IMR-90 (cell line): ENCODE data around the gene RBMS3. TPM values are rescaled to one million over a fixed set of nuclear protein-coding genes. Genes with fewer than 3 reads are reported as not detected.

ENCODE experiments used
- ATAC-seq: fragments of 200-7000 bp; cut with Tn5 transposase; 2 replicates; pipeline ENCODE4 v1.9.1; 2020; ENCODE audit warnings: low read depth, mild to moderate bottlenecking, moderate library complexity
- BruUV-seq: library from RNA; stranded (reverse); fragments of 400-500 nt; replicated peaks from 2 replicates; lab custom pipeline; 2021; lab: Mats Ljungman, UMichigan
- CTCF ChIA-PET: fragments of 300-600 bp; formaldehyde crosslinking; extraction: SDS; loops from one replicate; lab custom pipeline; 2021; ENCODE audit warnings: antibody characterized with exemption; lab: Yijun Ruan, JAX
- POLR2A ChIA-PET: fragments of 300-600 bp; sonication (Branson Sonifier 250); formaldehyde crosslinking; loops from one replicate; lab custom pipeline; 2022; ENCODE audit warnings: antibody characterized with exemption; ENCODE audit not compliant: unreplicated experiment; lab: Charles Lee
- DNase-seq: peaks from one replicate; pipeline ENCODE4 v3.0.0; 2013
- H2AFZ ChIP-seq: replicated peaks from 2 replicates; pipeline ENCODE3; 2013; ENCODE audit warnings: low read length, mild to moderate bottlenecking; ENCODE audit not compliant: poor library complexity
- H2AK5ac ChIP-seq: 2 replicates; pipeline ENCODE4 v1.6.1; 2013; ENCODE audit warnings: low read depth, low read length, inconsistent platforms
- H2AK9ac ChIP-seq: replicated peaks from 2 replicates; pipeline ENCODE3; 2013; ENCODE audit warnings: mild to moderate bottlenecking, low read depth, low read length, moderate library complexity; ENCODE audit not compliant: poor library complexity
- H2BK120ac ChIP-seq: 2 replicates; pipeline ENCODE4 v1.6.1; 2013; ENCODE audit warnings: low read depth, low read length, inconsistent platforms
- H2BK15ac ChIP-seq: 3 replicates; pipeline ENCODE4 v1.6.1; 2013; ENCODE audit warnings: low read depth, low read length, inconsistent platforms
- H2BK20ac ChIP-seq: 2 replicates; pipeline ENCODE4 v1.6.1; 2013; ENCODE audit warnings: low read depth, mild to moderate bottlenecking, inconsistent platforms, low read length, moderate library complexity
- H2BK5ac ChIP-seq: 2 replicates; pipeline ENCODE4 v1.6.1; 2013; ENCODE audit warnings: mild to moderate bottlenecking, low read depth, low read length, inconsistent platforms; ENCODE audit not compliant: poor library complexity, severe bottlenecking
- H3K14ac ChIP-seq: replicated peaks from 2 replicates; pipeline ENCODE4 v1.6.1; 2013; ENCODE audit warnings: low read depth, low read length, inconsistent platforms
- H3K18ac ChIP-seq: 2 replicates; pipeline ENCODE4 v1.6.1; 2013; ENCODE audit warnings: low read depth, low read length, control low read depth
- H3K23ac ChIP-seq: 2 replicates; pipeline ENCODE4 v1.6.1; 2013; ENCODE audit warnings: low read depth, low read length, inconsistent platforms
- H3K27ac ChIP-seq: 2 replicates; pipeline ENCODE4 v1.5.1; 2013; ENCODE audit warnings: mild to moderate bottlenecking, control low read depth, low read length; ENCODE audit not compliant: insufficient read depth
- H3K27me3 ChIP-seq: 2 replicates; pipeline ENCODE4 v1.6.1; 2013; ENCODE audit warnings: low read length; ENCODE audit not compliant: control insufficient read depth, insufficient read depth
- H3K36me3 ChIP-seq: 2 replicates; pipeline ENCODE4 v1.6.1; 2013; ENCODE audit warnings: low read length, mixed read lengths; ENCODE audit not compliant: control insufficient read depth, insufficient read depth
- H3K4ac ChIP-seq: 2 replicates; pipeline ENCODE4 v1.6.1; 2013; ENCODE audit warnings: low read depth, low read length, inconsistent platforms
- H3K4me1 ChIP-seq: 2 replicates; pipeline ENCODE4 v1.6.1; 2013; ENCODE audit warnings: low read length, mixed read lengths; ENCODE audit not compliant: control insufficient read depth, insufficient read depth
- H3K4me2 ChIP-seq: 2 replicates; pipeline ENCODE4 v1.6.1; 2013; ENCODE audit warnings: low read depth, mild to moderate bottlenecking, control low read depth, low read length, moderate library complexity
- H3K4me3 ChIP-seq: 2 replicates; pipeline ENCODE4 v1.5.1; 2013; ENCODE audit warnings: low read depth, mild to moderate bottlenecking, control low read depth, low read length, moderate library complexity; ENCODE audit not compliant: insufficient read depth
- H3K56ac ChIP-seq: 2 replicates; pipeline ENCODE4 v1.6.1; 2013; ENCODE audit warnings: low read length, inconsistent platforms; ENCODE audit not compliant: insufficient read depth; ENCODE audit errors: extremely low read depth
- H3K79me1 ChIP-seq, 2 experiments: 2 replicates each; pipeline ENCODE4 v1.6.1; 2013; ENCODE audit warnings: low read length in 2 of 2, inconsistent platforms in 1 of 2, low read depth in 1 of 2
- H3K9ac ChIP-seq: 2 replicates; pipeline ENCODE4 v1.6.1; 2013; ENCODE audit warnings: low read depth, low read length, control low read depth
- H3K9me1 ChIP-seq: 2 replicates; pipeline ENCODE4 v1.6.1; 2013; ENCODE audit warnings: low read length, inconsistent platforms; ENCODE audit not compliant: insufficient read depth
- H3K9me3 ChIP-seq: 2 replicates; pipeline ENCODE4 v1.6.1; 2013; ENCODE audit warnings: low read length; ENCODE audit not compliant: control insufficient read depth, insufficient read depth
- H4K20me1 ChIP-seq: 2 replicates; pipeline ENCODE4 v1.6.1; 2013; ENCODE audit warnings: low read length, inconsistent platforms; ENCODE audit not compliant: insufficient read depth
- H4K5ac ChIP-seq: 2 replicates; pipeline ENCODE4 v1.6.1; 2013; ENCODE audit warnings: mild to moderate bottlenecking, low read depth, low read length, control low read depth
- H4K8ac ChIP-seq, 2 experiments: 2 replicates each; pipeline ENCODE4 v1.6.1; 2013; ENCODE audit warnings: low read depth in 2 of 2, low read length in 2 of 2, control low read depth in 1 of 2, inconsistent platforms in 1 of 2
- H4K91ac ChIP-seq: 2 replicates; pipeline ENCODE4 v1.6.1; 2013; ENCODE audit warnings: low read depth, low read length, inconsistent platforms; ENCODE audit not compliant: insufficient read depth
- BHLHE40 ChIP-seq: fragments of 150-350 bp; IDR thresholded peaks from 2 replicates; pipeline ENCODE4 v1.6.1; 2016; ENCODE audit warnings: mild to moderate bottlenecking, low read depth, low read length
- FOS ChIP-seq: fragments of 150-350 bp; IDR thresholded peaks from 2 replicates; pipeline ENCODE4 v1.6.1; 2016; ENCODE audit warnings: low read depth, low read length
- MXI1 ChIP-seq: IDR thresholded peaks from 2 replicates; pipeline ENCODE4 v1.6.1; 2012; ENCODE audit warnings: low read depth, mild to moderate bottlenecking, low read length, moderate library complexity, borderline replicate concordance
- NFE2L2 ChIP-seq: fragments of 150-350 bp; IDR thresholded peaks from 2 replicates; pipeline ENCODE4 v1.6.1; 2016; ENCODE audit warnings: low read depth, mild to moderate bottlenecking, low read length
- RAD21 ChIP-seq: IDR thresholded peaks from 2 replicates; pipeline ENCODE4 v1.6.1; 2012; ENCODE audit warnings: low read length, improper control_type of control experiment
- RCOR1 ChIP-seq: IDR thresholded peaks from 2 replicates; pipeline ENCODE4 v1.6.1; 2012; ENCODE audit warnings: mild to moderate bottlenecking, low read length, improper control_type of control experiment; ENCODE audit not compliant: insufficient replicate concordance
- RFX5 ChIP-seq: IDR thresholded peaks from 2 replicates; pipeline ENCODE4 v1.8.0; 2012; ENCODE audit warnings: low read depth, mild to moderate bottlenecking, low read length, moderate library complexity
- SMC3 ChIP-seq: fragments of 150-350 bp; IDR thresholded peaks from 2 replicates; pipeline ENCODE4 v1.6.1; 2016; ENCODE audit warnings: low read depth, mild to moderate bottlenecking, antibody characterized with exemption, low read length, moderate library complexity
- USF2 ChIP-seq: fragments of 150-350 bp; IDR thresholded peaks from 2 replicates; pipeline ENCODE4 v1.6.1; 2017; ENCODE audit warnings: mild to moderate bottlenecking, antibody characterized with exemption, low read length, low read depth
- whole genome bisulfite sequencing, 2 experiments: methylation state at CpG; one replicate each; pipeline versions ENCODE4 v1.1.5 to v1.1.7; 2013; ENCODE audit warnings: missing lambda C conversion rate in 2 of 2; ENCODE audit not compliant: insufficient read length in 1 of 2; ENCODE audit errors: extremely low coverage in 2 of 2; 5-methylcytosine and 5-hydroxymethylcytosine counted together
- dilution Hi-C: fragments of 300-500 bp; cut with HindIII; formaldehyde crosslinking; loops from one replicate; pipeline ENCODE4 v1.14.3; 2018; ENCODE audit warnings: low sequenced_read_pairs; ENCODE audit not compliant: unreplicated experiment
- in situ Hi-C: fragments of 300-500 bp; cut with MboI; formaldehyde crosslinking; loops from 3 replicates; pipeline ENCODE4 v1.14.3; 2019; ENCODE audit warnings: low sequenced_read_pairs, inconsistent platforms, mixed read lengths
- intact Hi-C: fragments of 100-400 bp; cut with micrococcal nuclease; formaldehyde crosslinking; loops from 2 replicates; pipeline ENCODE4 v1.10.0; 2022
- polyA plus RNA-seq, 3 experiments: library from polyadenylated mRNA; depleted of rRNA; stranded (reverse); fragments of >200 nt; gene quantifications; 2 replicates each; pipeline ENCODE4 v1.2.3, GENCODE V29; 2012; ENCODE audit warnings: low replicate concordance in 1 of 3
- total RNA-seq: library from RNA; depleted of rRNA; stranded (reverse); fragments of >200 nt; gene quantifications from 2 replicates; pipeline ENCODE4 v1.2.3, GENCODE V29; 2012
- TF ChIP-seq, protein P1 (sequence below): fragments of 150-350 bp; IDR thresholded peaks from 2 replicates; pipeline ENCODE4 v1.6.1; 2016; ENCODE audit warnings: low read depth, mild to moderate bottlenecking, low read length, moderate library complexity, borderline replicate concordance
- TF ChIP-seq, protein P2 (sequence below): conservative IDR thresholded peaks from 2 replicates; pipeline ENCODE4 v1.5.1; 2012; ENCODE audit warnings: mild to moderate bottlenecking, low read depth, low read length, improper control_type of control experiment

Gene RBMS3
- total and polyA plus RNA-seq, 2 of the 4 experiments (the other 2 are of a cell fraction) = 15.2 to 127 TPM

DNA sequence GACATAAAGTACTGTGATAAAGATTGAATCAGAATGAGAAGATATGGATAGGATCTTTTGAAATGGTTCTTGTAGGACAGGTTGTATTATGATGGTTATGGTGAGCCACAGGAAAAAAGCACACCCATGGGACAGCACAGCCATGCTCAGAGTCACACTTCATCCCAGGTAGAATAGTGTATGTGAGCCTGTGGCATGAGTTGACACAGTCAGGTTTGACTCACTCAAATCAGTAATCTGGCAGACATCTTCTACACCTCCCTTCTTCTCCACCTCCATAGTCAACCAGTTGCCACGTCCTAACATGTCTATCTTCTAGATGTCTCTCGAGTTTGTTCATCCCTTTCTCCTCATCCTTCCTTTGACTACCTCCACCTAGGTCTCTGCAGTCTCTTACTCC lies 176.0 kb downstream of the RBMS3 start:
- ChIA-PET CTCF (no interaction called here), POLR2A (no interaction called here)
- no TSS peak for BruUV-seq
- no peak for DNase-seq
- H2AK5ac ChIP-seq = no peak overlapping the region
- no peak overlapping the region for H3K56ac ChIP-seq
- H2BK120ac ChIP-seq = no peak overlapping the region
- no peak overlapping the region for H3K4me3 ChIP-seq
- peaks cover 8% of the 10 kb centered on the region; the same call in 1 of the 2 replicates for H3K4me1 ChIP-seq
- H3K27ac ChIP-seq = no peak overlapping the region
- H2AK9ac ChIP-seq = no peak overlapping the region
- in situ Hi-C loops = no loop called here
- H4K5ac ChIP-seq = no peak overlapping the region
- WGBS, 2 experiments = 90% methylated on average over 2 of the region's 2 CpGs; no CpG with 5 or more reads in 1 of the 2 experiments
- H3K23ac ChIP-seq = no peak overlapping the region
- H3K14ac ChIP-seq = no peak overlapping the region
- no peak overlapping the region for H4K91ac ChIP-seq
- dilution Hi-C loops = no loop called here
- H2BK5ac ChIP-seq = no peak overlapping the region
- peaks cover 25 to 31% of the 10 kb centered on the region in 2 experiments for H3K79me1 ChIP-seq
- peaks cover 7% of the 10 kb centered on the region; the same call in 1 of the 2 replicates for H3K9me1 ChIP-seq
- no peak overlapping the region for H2BK20ac ChIP-seq
- H3K4ac ChIP-seq = no peak overlapping the region
- H3K27me3 ChIP-seq = no peaks in the 10 kb centered on the region
- H2AFZ ChIP-seq = no peak overlapping the region
- ATAC-seq = no peak
- H4K20me1 ChIP-seq = no peaks in the 10 kb centered on the region
- TF ChIP-seq MXI1 (no peak), USF2 (no peak), NFE2L2 (no peak), RFX5 (no peak), BHLHE40 (no peak), RCOR1 (no peak), SMC3 (no peak), FOS (no peak), RAD21 (no peak)
- TF ChIP-seq, protein P1, sequence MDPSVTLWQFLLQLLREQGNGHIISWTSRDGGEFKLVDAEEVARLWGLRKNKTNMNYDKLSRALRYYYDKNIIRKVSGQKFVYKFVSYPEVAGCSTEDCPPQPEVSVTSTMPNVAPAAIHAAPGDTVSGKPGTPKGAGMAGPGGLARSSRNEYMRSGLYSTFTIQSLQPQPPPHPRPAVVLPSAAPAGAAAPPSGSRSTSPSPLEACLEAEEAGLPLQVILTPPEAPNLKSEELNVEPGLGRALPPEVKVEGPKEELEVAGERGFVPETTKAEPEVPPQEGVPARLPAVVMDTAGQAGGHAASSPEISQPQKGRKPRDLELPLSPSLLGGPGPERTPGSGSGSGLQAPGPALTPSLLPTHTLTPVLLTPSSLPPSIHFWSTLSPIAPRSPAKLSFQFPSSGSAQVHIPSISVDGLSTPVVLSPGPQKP = no peak
- TF ChIP-seq, protein P2, sequence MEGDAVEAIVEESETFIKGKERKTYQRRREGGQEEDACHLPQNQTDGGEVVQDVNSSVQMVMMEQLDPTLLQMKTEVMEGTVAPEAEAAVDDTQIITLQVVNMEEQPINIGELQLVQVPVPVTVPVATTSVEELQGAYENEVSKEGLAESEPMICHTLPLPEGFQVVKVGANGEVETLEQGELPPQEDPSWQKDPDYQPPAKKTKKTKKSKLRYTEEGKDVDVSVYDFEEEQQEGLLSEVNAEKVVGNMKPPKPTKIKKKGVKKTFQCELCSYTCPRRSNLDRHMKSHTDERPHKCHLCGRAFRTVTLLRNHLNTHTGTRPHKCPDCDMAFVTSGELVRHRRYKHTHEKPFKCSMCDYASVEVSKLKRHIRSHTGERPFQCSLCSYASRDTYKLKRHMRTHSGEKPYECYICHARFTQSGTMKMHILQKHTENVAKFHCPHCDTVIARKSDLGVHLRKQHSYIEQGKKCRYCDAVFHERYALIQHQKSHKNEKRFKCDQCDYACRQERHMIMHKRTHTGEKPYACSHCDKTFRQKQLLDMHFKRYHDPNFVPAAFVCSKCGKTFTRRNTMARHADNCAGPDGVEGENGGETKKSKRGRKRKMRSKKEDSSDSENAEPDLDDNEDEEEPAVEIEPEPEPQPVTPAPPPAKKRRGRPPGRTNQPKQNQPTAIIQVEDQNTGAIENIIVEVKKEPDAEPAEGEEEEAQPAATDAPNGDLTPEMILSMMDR = no peak
- H3K4me2 ChIP-seq = no peak overlapping the region
- H3K18ac ChIP-seq = no peak overlapping the region
- peaks cover 5% of the 10 kb centered on the region for H3K36me3 ChIP-seq
- H3K9ac ChIP-seq = no peak overlapping the region
- intact Hi-C loops = no loop called here
- no peak overlapping the region for H4K8ac ChIP-seq
- no peak overlapping the region for H2BK15ac ChIP-seq
- no peaks in the 10 kb centered on the region for H3K9me3 ChIP-seq
